Measurements from ENCODE around the gene SSBP4.

The SSBP4 gene

DNA sequence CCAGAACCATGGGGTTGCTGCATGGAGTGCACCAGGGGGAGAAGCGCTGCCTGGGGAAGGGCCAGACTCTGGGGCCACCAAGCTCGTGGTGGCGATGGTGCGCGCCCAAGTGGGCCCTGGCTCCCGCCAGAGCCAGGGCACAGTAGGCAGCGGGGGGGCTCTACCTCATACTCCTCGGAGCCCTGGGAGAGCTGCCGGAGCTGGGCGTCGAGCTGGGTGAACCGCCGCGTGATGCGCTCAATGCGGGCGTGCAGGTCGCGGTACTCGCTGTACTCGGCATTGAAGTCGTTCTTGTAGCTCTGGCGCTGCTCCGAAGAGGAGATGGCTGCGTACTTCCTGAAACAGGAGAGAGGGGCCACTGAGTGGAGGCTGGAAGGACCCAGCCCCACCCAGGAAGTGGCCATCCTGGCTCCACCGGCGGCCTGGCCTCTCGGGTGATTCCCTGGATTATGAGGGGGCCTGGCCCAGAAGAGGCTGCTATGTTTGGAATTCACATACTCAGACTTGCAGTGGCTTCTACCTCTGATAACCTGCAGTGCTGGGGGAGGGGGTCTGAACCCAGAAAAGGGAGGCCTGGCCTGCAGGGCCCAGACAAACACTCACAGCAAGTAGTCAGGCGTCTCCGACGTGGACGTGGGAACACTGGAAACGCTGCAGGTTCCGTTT is 27.1 kb downstream of the SSBP4 start:
- H3K79me2 ChIP-seq (ENCODE audit: control insufficient read depth, low read length): no peaks in the 10 kb centered on the region
- peaks cover 3% of the 10 kb centered on the region; the same call in 1 of the 2 replicates for H3K4me1 ChIP-seq (ENCODE audit: control insufficient read depth, low read length)
- H3K27ac ChIP-seq (ENCODE audit: low read depth, low read length): no peak overlapping the region
- no peaks in the 10 kb centered on the region for H3K27me3 ChIP-seq (ENCODE audit: control insufficient read depth, low read length)
- peaks cover 52% of the 10 kb centered on the region for H3K36me3 ChIP-seq (ENCODE audit: control insufficient read depth, low read length)
- H3K4me2 ChIP-seq (ENCODE audit: low read length): no peak overlapping the region
- H3K9me2 ChIP-seq (replicated peaks; ENCODE audit: control insufficient read depth, low read length): no peaks in the 10 kb centered on the region
- TF ChIP-seq EZH2phosphoT487 (IDR thresholded peaks at IDR 0.05; ENCODE audit: borderline replicate concordance, low read length): no peak
- TF ChIP-seq, protein P1, sequence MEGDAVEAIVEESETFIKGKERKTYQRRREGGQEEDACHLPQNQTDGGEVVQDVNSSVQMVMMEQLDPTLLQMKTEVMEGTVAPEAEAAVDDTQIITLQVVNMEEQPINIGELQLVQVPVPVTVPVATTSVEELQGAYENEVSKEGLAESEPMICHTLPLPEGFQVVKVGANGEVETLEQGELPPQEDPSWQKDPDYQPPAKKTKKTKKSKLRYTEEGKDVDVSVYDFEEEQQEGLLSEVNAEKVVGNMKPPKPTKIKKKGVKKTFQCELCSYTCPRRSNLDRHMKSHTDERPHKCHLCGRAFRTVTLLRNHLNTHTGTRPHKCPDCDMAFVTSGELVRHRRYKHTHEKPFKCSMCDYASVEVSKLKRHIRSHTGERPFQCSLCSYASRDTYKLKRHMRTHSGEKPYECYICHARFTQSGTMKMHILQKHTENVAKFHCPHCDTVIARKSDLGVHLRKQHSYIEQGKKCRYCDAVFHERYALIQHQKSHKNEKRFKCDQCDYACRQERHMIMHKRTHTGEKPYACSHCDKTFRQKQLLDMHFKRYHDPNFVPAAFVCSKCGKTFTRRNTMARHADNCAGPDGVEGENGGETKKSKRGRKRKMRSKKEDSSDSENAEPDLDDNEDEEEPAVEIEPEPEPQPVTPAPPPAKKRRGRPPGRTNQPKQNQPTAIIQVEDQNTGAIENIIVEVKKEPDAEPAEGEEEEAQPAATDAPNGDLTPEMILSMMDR (IDR thresholded peaks at IDR 0.05; ENCODE audit: low read depth, low read length, poor library complexity, severe bottlenecking): no peak
- H3K4me3 ChIP-seq (ENCODE audit: low read length): no peak overlapping the region
- H3K9me3 ChIP-seq (ENCODE audit: control insufficient read depth, insufficient read depth, low read length): no peaks in the 10 kb centered on the region
- no peaks in the 10 kb centered on the region for H4K20me1 ChIP-seq (ENCODE audit: control insufficient read depth, insufficient read depth, low read depth, low read length)
- H3F3A ChIP-seq (ENCODE audit: control insufficient read depth, insufficient read depth): no peaks in the 10 kb centered on the region

DNA sequence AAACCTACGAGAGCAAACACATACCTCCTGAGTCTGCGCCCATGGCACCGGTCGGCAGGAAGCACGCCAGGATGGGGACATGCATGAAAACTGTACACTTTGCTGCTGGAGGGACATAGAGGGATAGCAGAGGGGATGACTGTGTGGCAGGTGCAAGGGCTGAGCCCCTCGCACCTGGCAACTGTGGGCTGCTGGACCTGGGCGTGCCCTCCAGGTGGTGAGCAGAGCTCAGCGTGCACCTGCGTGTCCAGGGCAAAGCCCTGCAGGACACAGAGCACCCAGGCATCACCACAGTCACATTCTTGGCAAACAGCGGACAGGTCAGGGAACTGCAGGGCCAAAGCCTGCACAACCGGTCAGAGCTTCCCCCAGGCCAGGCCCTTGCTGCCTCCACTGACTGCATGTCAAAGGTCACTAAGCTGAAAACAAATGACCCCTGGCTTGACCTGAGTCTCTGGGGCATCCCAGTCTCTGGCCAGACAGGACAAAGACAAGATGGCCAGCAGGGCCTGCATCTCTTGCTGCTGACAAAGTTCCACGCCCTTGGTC is 27.7 kb downstream of the SSBP4 start:
- Histone ChIP-seq H3K9me3 (ENCODE audit: control insufficient read depth, insufficient read depth, low read length) (no peaks in the 10 kb centered on the region), H3K79me2 (ENCODE audit: control insufficient read depth, low read length) (no peaks in the 10 kb centered on the region), H3K27ac (ENCODE audit: low read depth, low read length) (no peak overlapping the region), H3K27me3 (ENCODE audit: control insufficient read depth, low read length) (no peaks in the 10 kb centered on the region), H4K20me1 (ENCODE audit: control insufficient read depth, insufficient read depth, low read depth, low read length) (no peaks in the 10 kb centered on the region), H3K9me2 (replicated peaks; ENCODE audit: control insufficient read depth, low read length) (no peaks in the 10 kb centered on the region), H3K4me1 (ENCODE audit: control insufficient read depth, low read length) (peaks cover 4% of the 10 kb centered on the region; the same call in 1 of the 2 replicates), H3K4me3 (ENCODE audit: low read length) (no peak overlapping the region), H3F3A (ENCODE audit: control insufficient read depth, insufficient read depth) (no peaks in the 10 kb centered on the region), H3K4me2 (ENCODE audit: low read length) (no peak overlapping the region), H3K36me3 (ENCODE audit: control insufficient read depth, low read length) (peaks cover 54% of the 10 kb centered on the region)
- no peak for TF ChIP-seq EZH2phosphoT487 (IDR thresholded peaks at IDR 0.05; ENCODE audit: borderline replicate concordance, low read length)
- TF ChIP-seq, protein P1 (IDR thresholded peaks at IDR 0.05; ENCODE audit: low read depth, low read length, poor library complexity, severe bottlenecking): no peak

DNA sequence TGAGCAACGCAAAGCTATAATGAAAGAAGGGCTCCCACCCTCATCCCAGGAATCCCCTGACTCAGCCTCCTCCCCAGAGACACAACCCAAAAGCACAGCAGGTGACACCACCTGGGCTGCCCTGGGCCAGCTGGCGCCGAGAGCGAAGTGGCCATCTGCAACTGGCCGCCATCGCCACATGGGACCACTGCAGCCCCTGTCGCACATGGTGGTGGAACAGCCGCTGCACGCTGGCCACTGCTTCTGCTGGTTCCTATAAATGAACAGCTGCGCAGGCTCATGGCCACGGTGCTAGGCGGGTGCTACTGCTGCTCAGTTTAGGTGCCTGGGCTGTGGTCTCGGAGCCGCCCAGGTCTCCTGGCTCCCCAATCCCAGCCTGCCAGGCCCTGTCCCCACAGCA is 30.4 kb downstream of the SSBP4 start:
- Histone ChIP-seq H3K27me3 (ENCODE audit: control insufficient read depth, low read length) (no peaks in the 10 kb centered on the region), H3F3A (ENCODE audit: control insufficient read depth, insufficient read depth) (no peaks in the 10 kb centered on the region), H4K20me1 (ENCODE audit: control insufficient read depth, insufficient read depth, low read depth, low read length) (no peaks in the 10 kb centered on the region), H3K27ac (ENCODE audit: low read depth, low read length) (no peak overlapping the region), H3K4me2 (ENCODE audit: low read length) (no peak overlapping the region), H3K9me3 (ENCODE audit: control insufficient read depth, insufficient read depth, low read length) (no peaks in the 10 kb centered on the region), H3K79me2 (ENCODE audit: control insufficient read depth, low read length) (no peaks in the 10 kb centered on the region), H3K4me1 (ENCODE audit: control insufficient read depth, low read length) (peaks cover 4% of the 10 kb centered on the region; the same call in 1 of the 2 replicates), H3K9me2 (replicated peaks; ENCODE audit: control insufficient read depth, low read length) (no peaks in the 10 kb centered on the region), H3K36me3 (ENCODE audit: control insufficient read depth, low read length) (peaks cover 45% of the 10 kb centered on the region), H3K4me3 (ENCODE audit: low read length) (no peak overlapping the region)
- no peak for TF ChIP-seq EZH2phosphoT487 (IDR thresholded peaks at IDR 0.05; ENCODE audit: borderline replicate concordance, low read length)
- TF ChIP-seq, protein P1 (IDR thresholded peaks at IDR 0.05; ENCODE audit: low read depth, low read length, poor library complexity, severe bottlenecking): no peak
